GM18508 (cell line): ENCODE results near the gene G0S2.

ENCODE experiments used
- ATAC-seq: cut with Tn5 transposase; IDR thresholded peaks from one replicate; pipeline ENCODE4 v1.9.1; 2021; ENCODE audit warnings: moderate number of reproducible peaks; ENCODE audit not compliant: insufficient read depth, unreplicated experiment

The G0S2 gene

DNA sequence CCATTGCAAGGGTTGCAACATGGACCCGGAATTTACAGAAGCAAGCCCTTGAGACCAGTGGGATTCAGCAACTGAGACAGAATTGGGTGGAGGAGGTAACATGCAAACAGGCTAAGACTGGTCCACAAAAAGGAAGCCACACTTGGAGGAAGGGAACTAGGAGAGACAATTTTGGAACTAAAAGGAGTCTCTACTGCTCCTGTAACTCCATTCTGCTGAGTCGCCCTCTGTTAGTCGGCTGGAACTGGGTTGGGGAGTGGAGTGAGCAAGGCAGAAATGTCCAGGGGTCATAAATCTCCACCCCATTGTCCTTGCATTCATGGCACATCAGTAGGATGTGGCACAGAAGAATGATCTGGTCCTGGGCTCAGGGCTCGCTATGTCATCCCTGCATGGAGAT is 28.1 kb upstream of the G0S2 start:
- no peak for ATAC-seq

DNA sequence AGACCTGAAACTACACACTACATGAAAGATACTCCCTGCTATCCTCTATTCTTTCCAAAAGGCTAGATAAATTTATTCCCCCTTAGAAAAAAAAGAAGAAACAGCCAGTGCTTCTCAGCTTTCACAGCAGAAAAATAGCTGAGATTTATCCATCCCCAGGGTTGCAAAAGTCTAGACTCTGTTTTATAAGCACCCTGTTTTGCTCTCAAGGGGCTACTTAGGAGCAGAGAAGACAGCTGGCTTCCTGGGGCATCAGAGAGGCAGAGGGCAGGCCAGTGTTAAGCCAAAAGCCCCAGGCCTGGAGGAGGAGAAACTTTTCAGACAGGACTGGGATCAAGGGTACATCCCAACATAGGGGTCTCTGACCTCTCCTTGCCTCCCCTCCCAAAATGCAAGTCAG is 26.9 kb upstream of the G0S2 start:
- ATAC-seq: no peak

DNA sequence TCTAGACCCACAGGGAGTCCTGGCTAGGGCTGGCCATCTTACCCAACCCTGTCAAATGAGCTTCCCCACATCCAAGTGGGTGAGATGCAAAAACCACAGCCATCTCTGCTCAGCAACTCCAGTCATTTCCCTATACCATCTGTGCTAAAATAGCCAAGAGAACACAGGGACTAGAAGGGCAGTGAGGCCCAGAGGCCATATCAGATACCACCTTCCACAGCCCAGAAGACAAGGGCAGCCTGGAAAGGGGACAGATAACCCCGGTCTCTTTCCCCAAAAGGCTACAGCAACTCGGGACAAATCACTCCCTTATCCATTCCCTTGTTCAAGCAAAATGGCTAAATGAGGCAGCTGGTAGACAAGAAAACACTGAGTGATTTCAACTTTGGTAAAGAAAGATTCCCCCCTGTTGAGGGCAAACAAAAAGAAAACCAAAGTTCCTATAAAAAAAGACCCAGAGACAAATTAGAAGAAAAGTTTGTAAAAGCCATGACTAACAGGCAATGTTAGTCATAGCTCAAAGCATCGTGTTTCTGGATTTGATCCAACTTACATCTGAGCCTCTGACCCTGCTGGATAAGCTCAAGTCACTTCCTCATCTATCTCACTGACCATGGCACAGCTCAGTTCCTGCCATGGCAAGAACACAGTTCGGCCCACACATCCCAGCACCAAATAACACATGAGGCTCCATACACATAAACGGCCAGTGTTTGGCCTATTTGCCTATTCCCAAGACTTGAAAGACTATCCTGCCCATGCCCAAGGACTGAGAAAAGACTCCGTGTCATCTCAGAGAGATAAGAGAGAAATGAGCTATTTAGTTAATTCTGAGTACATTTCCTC is 26.1 kb upstream of the G0S2 start:
- no peak for ATAC-seq

DNA sequence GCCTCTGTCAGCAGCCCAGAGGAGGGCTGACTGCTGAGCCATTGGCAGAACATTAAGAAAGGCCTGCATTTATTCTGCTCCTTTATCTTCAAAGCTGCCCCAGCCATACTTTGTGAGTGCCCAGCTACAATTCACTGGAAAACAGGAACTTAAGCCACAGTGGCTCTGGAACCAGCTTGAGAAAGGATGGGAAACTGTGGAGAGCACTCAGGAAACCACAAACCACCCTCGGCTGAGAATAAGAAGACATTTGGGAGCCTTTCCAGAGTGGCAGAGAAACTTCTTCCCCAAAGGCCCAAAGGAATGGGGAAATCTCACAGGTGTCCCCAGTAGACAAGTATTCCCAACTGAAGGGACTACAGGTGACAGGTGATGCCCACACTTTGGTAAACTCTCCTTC is 24.8 kb upstream of the G0S2 start:
- ATAC-seq: no peak

DNA sequence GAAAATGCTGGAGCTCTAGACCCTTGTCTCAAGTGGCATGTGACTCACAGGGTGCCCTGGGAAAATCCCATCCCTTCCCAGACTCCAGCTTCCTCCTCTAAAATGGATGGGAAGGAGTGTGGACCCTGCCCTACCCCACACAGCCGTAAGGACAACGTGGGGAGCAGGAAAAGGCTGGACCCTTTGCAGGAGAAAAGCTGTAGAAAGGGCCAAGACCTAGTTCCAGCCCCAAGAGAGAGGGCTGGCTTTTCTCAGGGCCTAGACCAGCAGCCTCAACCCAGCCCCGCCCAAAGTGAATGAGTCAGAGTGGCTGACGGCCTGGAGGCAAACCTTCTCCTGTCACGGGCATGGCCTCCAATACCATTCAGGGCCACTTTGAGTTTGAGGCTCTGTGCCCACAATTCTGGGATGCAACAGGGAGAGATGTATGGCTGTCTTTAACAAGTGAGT is 24.0 kb upstream of the G0S2 start:
- ATAC-seq: no peak

DNA sequence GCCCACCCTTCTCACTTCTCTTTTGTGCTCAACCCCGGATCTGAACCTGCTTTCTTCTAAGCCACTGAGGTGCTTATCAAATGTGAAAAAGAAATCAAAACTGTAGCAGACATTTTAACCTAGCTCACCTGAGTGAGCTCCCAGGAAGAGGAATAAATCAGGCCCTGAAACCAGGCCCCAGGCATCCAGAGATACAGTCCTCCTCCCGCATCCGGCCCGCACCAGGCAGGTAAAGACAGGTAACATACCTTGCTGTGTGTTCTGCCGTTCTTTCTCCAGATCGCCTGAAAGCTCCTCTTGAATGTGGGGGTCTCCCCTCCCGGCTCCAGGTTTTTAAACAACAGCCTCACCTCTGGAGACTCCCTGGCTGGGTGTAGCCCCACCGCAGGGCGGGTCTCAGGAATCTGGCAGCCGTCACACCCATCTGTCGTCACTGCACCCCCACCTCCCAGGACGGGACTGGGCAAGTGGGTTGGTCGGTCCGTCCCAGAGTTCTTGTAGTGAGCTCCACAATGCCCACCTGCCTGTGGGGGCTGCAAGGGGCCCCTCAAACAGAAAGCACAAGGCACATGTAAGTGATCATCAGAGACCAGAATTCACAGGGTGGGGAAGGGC is 23.0 kb upstream of the G0S2 start, which contains the start of gene LAMB3:
Gene LAMB3 (minus strand): TSS at position 305 of the 615 bp plus-strand sequence. CDS start 1,481 bp downstream, outside the sequence.
- no peak for ATAC-seq

DNA sequence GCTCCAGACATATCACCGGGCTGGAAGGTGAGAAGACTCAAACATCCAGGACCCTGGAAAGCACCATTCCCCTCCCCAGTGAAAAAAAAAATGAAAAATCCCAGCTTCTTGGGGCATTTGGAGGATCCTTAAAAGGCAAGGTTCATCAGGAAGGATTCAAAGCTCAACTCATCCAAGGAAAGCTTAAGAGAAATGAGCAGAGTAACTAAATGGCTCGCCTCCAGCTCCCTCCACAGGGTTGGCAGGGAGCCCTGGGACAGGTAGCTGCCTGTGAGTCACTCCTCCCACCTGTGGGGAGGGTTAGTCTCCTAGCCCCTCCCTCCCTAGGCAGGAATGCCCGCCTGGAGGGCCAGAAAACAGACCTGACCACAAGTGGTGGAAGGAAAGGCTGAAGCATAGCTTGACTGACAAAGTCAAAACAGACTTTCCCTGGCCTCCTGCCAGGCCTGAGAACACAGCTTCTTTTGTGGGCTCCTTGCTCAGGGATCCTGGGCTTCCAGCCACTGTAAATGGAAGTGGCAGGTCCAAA is 22.3 kb upstream of the G0S2 start:
- no peak for ATAC-seq

DNA sequence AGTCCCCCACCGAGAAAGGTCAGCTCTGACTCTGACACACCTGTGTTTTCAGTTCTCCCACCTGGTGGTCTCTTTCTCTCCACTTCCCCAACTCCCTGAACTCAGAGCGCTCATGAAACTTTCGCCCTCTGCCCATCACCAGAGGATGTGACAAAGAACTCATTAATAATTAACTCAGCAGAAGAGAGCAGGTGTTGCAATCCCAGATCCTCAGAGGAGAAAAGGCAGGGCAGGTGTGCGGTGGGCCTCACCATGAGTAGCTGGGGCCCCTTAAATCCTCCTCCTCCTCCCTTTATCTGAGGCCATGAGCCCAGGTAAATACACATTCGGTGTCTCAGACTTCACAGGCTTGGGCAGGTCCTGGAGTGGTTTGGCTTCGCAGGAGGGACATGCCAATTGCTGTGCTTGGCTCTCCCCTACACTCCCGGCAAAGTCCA is 21.3 kb upstream of the G0S2 start:
- ATAC-seq: peak; percentile 33

DNA sequence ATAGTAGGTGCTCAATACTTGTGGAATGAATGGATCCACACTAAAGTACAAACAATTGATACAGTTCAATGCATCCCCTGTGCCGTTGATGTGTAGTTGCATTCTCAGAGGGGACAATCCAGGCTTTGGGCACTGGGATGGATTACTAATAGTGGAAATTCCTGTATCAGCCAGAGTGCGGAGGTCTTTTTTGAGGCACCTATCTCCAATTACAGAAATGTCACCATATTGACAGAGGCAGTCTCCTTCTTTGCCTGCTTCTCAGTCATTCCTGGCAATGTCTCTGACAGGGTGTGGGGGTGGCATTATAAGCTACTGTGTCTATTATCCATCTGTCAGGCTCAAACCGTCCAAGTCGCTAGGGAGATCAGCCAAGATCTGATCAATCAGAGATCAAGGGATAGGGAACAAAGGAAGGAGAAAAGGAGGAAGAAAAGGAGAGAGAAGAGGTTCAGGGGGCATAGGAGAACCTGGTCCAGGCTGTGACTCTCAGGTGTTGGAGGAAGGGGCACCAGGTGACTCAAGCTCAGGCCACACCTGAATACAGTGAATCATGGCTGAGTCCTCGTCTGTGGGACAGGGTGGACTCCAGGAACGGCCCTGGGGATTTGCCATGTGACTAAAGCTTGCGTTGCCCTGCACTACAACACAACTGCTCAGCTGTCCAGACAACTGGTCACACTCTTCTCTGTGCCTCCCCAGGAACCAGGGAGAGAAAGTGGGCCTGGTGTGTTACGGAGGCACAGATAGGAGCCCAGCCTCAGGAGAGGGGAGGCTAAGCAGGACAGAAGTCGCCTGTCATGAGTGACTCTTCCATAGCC is 19.6 kb upstream of the G0S2 start:
- ATAC-seq: no peak

DNA sequence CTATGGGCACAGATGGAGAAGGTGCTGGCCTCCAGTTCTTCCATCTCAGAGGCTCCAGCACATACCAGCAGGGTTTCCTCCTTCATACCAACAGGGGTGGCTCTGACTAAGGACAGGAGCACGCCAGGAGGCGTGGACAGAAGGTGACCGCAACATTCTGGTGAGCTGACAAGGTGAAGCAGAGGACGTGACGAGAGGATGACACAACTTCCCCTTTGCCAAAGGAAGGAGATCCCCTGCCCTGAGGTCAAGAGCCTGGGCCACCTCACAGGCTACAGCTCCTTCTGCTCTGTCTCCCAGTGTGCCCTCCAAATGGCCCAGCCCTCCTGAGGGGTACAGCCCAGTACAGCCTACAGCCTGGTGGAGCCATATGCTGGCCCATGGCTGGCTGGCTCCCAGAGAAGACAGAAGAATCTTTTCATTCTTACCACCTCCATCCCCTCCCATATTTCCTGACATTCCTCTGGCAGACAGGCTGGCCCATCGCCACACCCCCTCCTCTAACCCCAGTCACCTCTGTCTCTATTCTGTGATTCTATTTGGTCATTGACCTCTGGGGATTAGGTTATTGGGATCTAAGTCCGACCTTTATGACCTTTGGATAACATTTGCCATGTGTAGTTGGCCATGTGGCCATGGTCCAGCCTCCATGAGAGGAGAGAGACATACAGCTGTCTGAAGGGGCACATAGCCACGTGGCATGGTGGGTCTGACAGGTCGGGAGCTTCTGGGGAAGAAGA is 17.9 kb upstream of the G0S2 start:
- ATAC-seq: peak; percentile 39

DNA sequence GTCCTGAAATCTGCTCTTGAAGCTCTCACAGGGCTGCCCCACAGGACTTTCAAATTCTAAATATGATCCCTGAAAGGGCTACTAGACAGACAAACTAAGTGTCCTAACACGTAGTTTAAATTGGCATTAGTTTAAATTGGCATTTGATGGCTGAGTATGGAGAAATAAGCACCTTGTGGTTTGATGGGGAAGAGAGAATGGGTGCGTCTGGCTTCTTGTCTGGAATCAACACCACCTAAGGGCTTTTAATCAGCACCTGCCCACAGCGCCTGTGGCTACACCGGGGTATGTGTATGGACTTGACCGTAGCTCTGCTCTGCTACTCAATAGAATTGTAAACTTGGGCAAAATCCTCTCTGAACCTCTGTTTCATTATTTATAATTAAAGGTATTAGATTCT is 17.3 kb upstream of the G0S2 start:
- ATAC-seq: no peak

DNA sequence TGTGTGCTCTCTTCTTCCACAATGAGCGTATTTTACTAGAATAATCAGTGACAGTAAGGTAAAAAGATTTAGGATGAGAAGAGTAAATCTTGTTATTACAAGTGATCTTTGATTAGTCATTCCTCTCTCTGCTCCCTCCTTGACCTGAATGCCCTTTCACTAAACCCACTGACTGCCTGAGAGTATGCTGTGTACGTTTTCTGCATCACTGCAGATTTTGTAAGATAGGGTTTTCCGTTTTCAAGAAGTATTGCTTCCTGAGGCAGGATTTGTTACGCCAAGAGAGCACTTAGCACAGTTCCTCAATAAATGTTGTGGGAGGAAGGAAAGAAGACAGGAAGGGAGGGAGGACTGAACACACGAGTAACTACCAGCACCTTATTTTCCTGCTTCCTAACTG is 15.3 kb upstream of the G0S2 start:
- ATAC-seq: peak; percentile 85

DNA sequence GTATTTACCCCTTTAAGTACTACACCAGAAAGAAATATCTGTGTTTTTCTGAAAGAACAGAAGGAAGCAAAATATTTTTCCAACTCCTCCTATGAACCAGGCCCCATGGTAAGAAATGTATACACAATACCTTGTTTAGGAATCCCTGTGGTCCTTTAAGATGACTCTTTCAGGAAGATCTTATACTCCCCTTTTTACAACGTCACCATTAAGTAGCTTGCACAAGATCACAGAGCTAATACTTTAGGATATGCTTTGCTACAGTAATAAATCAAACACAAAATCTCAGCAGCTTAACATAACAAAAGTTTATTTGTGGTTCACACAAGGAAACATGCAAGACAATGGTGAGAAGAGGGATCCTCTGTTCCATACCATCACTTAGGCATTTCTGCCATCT is 14.1 kb upstream of the G0S2 start:
- ATAC-seq: no peak

DNA sequence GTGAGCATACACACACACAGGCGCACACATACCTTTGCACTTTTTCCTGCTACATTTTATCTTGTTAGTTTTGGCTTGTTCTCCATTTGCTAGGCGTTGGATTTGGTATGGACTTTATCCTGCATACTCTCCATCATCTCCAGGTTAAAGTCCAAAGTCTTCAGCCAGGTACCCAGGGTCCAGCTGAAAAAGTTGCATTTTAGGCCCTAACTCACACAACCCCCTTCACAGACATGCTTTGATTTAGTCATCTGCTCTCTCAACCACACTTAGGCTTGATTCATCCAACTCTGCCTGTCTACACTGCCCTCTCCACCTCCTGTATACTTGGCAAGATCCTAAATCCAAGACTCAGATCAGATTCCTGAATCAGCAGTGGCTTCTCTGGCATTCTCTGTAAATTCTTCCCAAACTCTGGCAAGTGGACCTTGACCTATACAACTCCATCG is 12.3 kb upstream of the G0S2 start:
- ATAC-seq: no peak

DNA sequence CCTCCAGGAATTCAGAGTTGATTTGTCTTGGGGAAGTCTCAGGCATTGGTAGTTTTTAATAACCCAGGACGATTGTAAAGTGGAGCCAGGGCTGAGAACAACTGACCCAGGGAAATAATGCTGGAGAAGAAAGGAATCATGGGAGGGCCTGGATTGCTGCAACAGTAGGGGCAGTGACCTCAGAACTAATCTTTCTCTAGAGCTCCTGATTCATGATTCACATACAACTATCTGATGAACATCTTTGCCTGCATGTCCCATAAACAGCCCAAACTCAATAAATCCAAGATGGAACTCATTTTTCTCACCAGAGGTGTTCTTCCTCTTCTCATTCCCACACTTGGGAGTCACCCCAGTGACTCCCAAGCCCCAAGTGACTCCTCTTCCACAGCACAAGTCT is 8.1 kb upstream of the G0S2 start:
- ATAC-seq: no peak

DNA sequence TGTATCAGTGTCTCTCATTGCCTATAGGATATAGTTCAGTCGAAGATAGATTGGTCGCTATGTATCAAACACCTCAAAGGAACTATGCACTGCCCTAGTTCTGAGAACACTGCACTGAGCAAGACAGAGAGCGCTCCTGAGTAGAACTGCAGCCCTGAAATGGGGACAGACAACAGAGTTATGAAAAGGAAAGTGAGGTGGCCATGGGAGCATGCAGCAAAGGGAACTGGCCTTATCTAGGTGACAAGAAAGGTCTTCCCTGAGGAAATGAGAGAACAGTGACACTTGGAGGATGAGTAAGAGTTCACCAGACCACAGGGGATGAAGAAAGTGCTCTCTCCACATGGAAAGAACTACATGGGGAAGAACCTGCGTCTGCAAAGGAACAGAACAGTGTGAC is 7.5 kb upstream of the G0S2 start:
- ATAC-seq: no peak

DNA sequence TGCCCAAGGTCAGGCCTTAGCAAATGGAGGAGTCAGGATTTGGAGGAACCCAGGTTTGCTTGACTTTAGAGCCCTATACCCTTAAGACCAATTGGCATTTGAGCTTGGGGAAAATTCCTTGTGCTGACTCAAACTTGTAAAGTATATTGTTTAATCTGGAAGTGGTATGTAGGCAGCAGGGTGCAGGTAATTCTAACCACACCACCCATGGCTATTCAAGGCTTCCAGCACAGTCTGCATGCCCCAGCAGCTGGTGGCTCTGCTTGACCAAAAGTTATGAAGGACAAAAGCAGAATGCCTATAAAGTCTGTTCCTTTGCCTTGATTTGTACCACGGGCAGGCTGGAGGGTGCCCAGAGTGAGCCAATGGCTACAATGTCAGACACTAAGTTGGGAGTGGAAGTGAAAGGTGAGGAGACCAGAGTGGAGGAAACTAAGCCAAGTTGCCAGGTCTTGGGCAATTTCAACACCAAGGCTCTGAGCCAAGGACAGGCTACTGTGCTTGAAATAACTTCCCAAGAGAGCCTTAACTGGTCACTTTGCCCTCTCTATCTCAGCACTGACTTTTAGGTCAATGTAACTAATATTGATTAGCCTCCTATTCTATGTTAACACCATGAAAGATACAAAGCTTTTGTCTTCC is 4.7 kb upstream of the G0S2 start:
- no peak for ATAC-seq

DNA sequence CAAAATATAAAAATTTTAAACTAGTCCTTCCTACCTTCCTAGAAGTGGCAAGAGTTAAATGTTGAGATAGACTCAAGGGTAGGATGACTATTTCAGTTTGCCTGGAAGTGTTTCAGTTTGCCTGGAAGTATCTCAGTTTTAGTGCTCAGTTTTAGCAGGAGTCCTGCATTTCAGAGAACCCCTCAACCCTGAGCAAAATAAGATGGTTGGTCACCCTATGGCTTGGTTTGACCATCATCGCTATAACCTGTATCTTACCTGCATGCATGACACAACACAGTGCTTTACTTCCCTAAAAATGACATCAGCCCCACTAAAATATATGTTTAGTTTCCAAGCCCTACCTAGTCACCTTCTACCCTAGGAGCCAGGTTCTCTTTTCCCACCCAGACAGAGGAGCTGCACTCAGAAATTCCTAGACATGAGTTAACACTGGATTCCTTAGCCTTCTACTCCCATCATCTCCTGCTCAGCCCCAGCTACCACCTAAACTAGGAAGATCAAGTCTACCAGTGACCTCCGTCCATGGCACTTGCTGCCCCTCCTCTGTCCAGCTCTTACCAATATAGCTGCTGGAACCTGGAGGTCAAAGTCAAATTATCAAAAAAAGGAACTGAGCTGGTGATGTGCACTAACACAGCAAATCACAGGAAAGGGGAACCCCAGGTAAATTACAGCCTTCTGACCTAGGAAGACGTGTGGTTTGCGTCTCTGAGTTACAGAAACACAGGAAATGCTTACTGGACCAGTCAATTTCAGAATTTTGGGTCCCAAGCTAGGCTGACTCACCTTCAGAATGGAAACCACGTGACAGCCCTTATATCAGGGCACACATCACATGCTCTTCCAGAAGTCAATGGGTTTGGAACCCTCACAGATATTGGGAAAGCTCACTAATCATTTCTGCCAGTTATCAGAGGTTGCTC is 2.2 kb upstream of the G0S2 start:
- ATAC-seq: peak; percentile 92
